HepG2 (cell line): ENCODE measurements around the gene ISG20L2. TPM values are rescaled to one million over a fixed set of nuclear protein-coding genes. Genes with fewer than 3 reads are reported as not detected.
A peak's percentile ranks its signal among the peaks of the same experiment; 100 is the strongest.

Experiments
- ARNT2 ChIP-seq: sonication (generic); formaldehyde crosslinking; IDR thresholded peaks from 2 replicates; pipeline ENCODE4 v1.8.0; 2022; ENCODE audit warnings: mild to moderate bottlenecking, low read depth, missing genetic modification reagents, moderate library complexity
- ATF2 ChIP-seq: sonication (generic); formaldehyde crosslinking; IDR thresholded peaks from 2 replicates; pipeline ENCODE4 v1.4.0; 2020; ENCODE audit warnings: missing genetic modification reagents
- ATF3 ChIP-seq: sonication (generic); formaldehyde crosslinking; IDR thresholded peaks from 2 replicates; pipeline ENCODE4 v1.4.0; 2020; ENCODE audit warnings: missing genetic modification reagents
- CC2D1A ChIP-seq: sonication (generic); formaldehyde crosslinking; IDR thresholded peaks from 2 replicates; pipeline ENCODE4 v1.8.1; 2023; ENCODE audit warnings: mild to moderate bottlenecking, missing genetic modification reagents
- CEBPG ChIP-seq: IDR thresholded peaks from 2 replicates; pipeline ENCODE4 v1.6.1; 2016
- DMAP1 ChIP-seq: IDR thresholded peaks from 2 replicates; pipeline ENCODE4 v1.6.1; 2016
- GATA4 ChIP-seq: sonication (generic); IDR thresholded peaks from 2 replicates; pipeline ENCODE4 v1.6.1; 2016; ENCODE audit warnings: antibody characterized with exemption, low read depth, borderline replicate concordance
- HNRNPL ChIP-seq: fragments of 200-400 bp; formaldehyde crosslinking; IDR thresholded peaks from 2 replicates; pipeline ENCODE4 v1.6.1; 2017; ENCODE audit warnings: mild to moderate bottlenecking, low read depth, low read length
- ISL2 ChIP-seq: sonication (generic); formaldehyde crosslinking; IDR thresholded peaks from 2 replicates; pipeline ENCODE4 v1.5.0; 2020; ENCODE audit warnings: missing genetic modification reagents
- KDM3A ChIP-seq: IDR thresholded peaks from 2 replicates; pipeline ENCODE4 v1.6.1; 2018; ENCODE audit warnings: low read depth, missing compliant biosample characterization
- MLXIP ChIP-seq: sonication (generic); formaldehyde crosslinking; IDR thresholded peaks from 2 replicates; pipeline ENCODE4 v1.9.0; 2021; ENCODE audit warnings: missing genetic modification reagents, borderline replicate concordance
- NFKBIZ ChIP-seq: IDR thresholded peaks from 2 replicates; pipeline ENCODE4 v1.6.1; 2018; ENCODE audit warnings: missing genetic modification reagents, missing compliant biosample characterization
- PHB2 ChIP-seq: fragments of 450-650 bp; IDR thresholded peaks from 2 replicates; pipeline ENCODE4 v1.6.1; 2018; ENCODE audit not compliant: partially characterized antibody
- TCF7L2 ChIP-seq: IDR thresholded peaks from 2 replicates; pipeline ENCODE4 v1.6.1; 2011; ENCODE audit warnings: mild to moderate bottlenecking, low read depth, low read length, moderate library complexity
- TEF ChIP-seq: sonication (generic); formaldehyde crosslinking; IDR thresholded peaks from 2 replicates; pipeline ENCODE4 v1.5.0; 2020; ENCODE audit warnings: missing genetic modification reagents
- ZBTB20 ChIP-seq: sonication (generic); formaldehyde crosslinking; IDR thresholded peaks from 2 replicates; pipeline ENCODE4 v1.8.1; 2023; ENCODE audit warnings: missing genetic modification reagents, low read depth, mild to moderate bottlenecking, borderline replicate concordance
- ZNF383 ChIP-seq: sonication (generic); formaldehyde crosslinking; IDR thresholded peaks from 2 replicates; pipeline ENCODE4 v1.4.0; 2020; ENCODE audit warnings: missing genetic modification reagents, mild to moderate bottlenecking, borderline replicate concordance
- ZNF674 ChIP-seq: sonication (generic); formaldehyde crosslinking; IDR thresholded peaks from 2 replicates; pipeline ENCODE4 v1.5.0; 2020; ENCODE audit warnings: low read depth, mild to moderate bottlenecking, missing genetic modification reagents
- ZNF710 ChIP-seq: sonication (generic); formaldehyde crosslinking; IDR thresholded peaks from 2 replicates; pipeline ENCODE4 v1.5.0; 2020; ENCODE audit warnings: mild to moderate bottlenecking, missing genetic modification reagents, borderline replicate concordance
- ZNF792 ChIP-seq: IDR thresholded peaks from 2 replicates; pipeline ENCODE4 v1.6.1; 2016
- ZNF891 ChIP-seq: sonication (generic); formaldehyde crosslinking; IDR thresholded peaks from 2 replicates; pipeline ENCODE4 v1.5.0; 2020; ENCODE audit warnings: mild to moderate bottlenecking, missing genetic modification reagents
- polyA plus RNA-seq, 8 experiments: library from polyadenylated mRNA; depleted of rRNA in 3 of 8; stranded (reverse) in 7 of 8; unstranded in 1 of 8; fragments of >200 nt; fragmentation: Illumina TruSeq in 4 of 8; extraction: Trizol in 4 of 8; gene quantifications; 2 replicates each; pipeline versions ENCODE4 v1.2.1 to v1.2.3, GENCODE V29; 2011 to 2016; ENCODE audit warnings: low read depth in 4 of 8, missing spikeins in 1 of 8, mixed read lengths in 1 of 8; ENCODE audit not compliant: insufficient read depth in 1 of 8
- total RNA-seq, 5 experiments: library from RNA; depleted of rRNA; stranded (reverse); fragments of >200 nt; fragmentation: Illumina TruSeq; extraction: Trizol; gene quantifications; 2 replicates each; pipeline ENCODE4 v1.2.3, GENCODE V29; 2016; ENCODE audit warnings: low read depth in 1 of 5

Gene ISG20L2
- total and polyA plus RNA-seq, 2 of the 13 experiments (the other 11 are each of a cell fraction or from before 2014, with no cell fraction given) = 19.8 to 21.3 TPM

- TF ChIP-seq MLXIP (CRISPR knock-in tag) (no peak), NFKBIZ (CRISPR knock-in tag) (peak; percentile 70; the same call in 1 of the 2 replicates), PHB2 (no peak), ZNF383 (CRISPR knock-in tag) (0 out of 2 replicates have a peak, but pooled peaks have one; percentile 95), HNRNPL (peak; percentile 75; the same call in 1 of the 2 replicates), ZBTB20 (0 out of 2 replicates have a peak, but pooled peaks have one; percentile 46), CEBPG (CRISPR knock-in tag) (peak; percentile 35; the same call in 1 of the 2 replicates), CC2D1A (CRISPR knock-in tag) (no peak), ZNF891 (CRISPR knock-in tag) (no peak; the same call in 1 of the 2 replicates), ATF2 (CRISPR knock-in tag) (peak; percentile 81), KDM3A (0 out of 2 replicates have a peak, but pooled peaks have one; percentile 48), ZNF710 (CRISPR knock-in tag) (no peak), TEF (CRISPR knock-in tag) (no peak; the same call in 1 of the 2 replicates), ZNF792 (CRISPR knock-in tag) (no peak), ISL2 (no peak), ATF3 (peak; percentile 22; the same call in 1 of the 2 replicates), TCF7L2 (no peak), DMAP1 (CRISPR knock-in tag) (peak; percentile 97), GATA4 (no peak; the same call in 1 of the 2 replicates), ZNF674 (no peak), ARNT2 (CRISPR knock-in tag) (peak; percentile 73; the same call in 1 of the 2 replicates)
Observed at GRCh38 chr1:156740741-156741480, 12.3 kb upstream of the ISG20L2 start, which contains the start of gene MRPL24 (continued).
